ENCODE data around the gene EMILIN1. TPM values are rescaled to one million over a fixed set of nuclear protein-coding genes. Genes with fewer than 3 reads are reported as not detected.

EMILIN1 gene
- total and polyA plus RNA-seq, 2 donors (not counting 1 experiment from before 2014, with no cell fraction given) = 0.24 to 0.52 TPM

GRCh38 chr2:27089111-27089954 lies 10.9 kb downstream of the EMILIN1 start:
- CTCF ChIA-PET = interaction anchor here (0.7 kb wide), 1 partner anchor 374 kb away, joined by 3 read pairs; no protein-coding TSS in a partner anchor
- intact Hi-C loops (cut with micrococcal nuclease) = loop anchor here (5.0 to 10.0 kb wide), 4 partner anchors 127 to 1785 kb away; partner anchors contain the start of genes ASXL2, CENPA and TRMT61B
- H3K9ac ChIP-seq (ENCODE audit: low read length) = no peak overlapping the region

More at GRCh38 chr2:27089111-27089954, 10.9 kb downstream of the EMILIN1 start:
- ATAC-seq (ENCODE audit: low read depth) (no peak), DNase-seq (no peak)
- H3K9me3 Mint-ChIP-seq (ENCODE audit: insufficient read depth) = no peaks in the 10 kb centered on the region
- H3K27ac Mint-ChIP-seq = no peak overlapping the region
- H3K4me3 ChIP-seq (ENCODE audit: control extremely low read depth in 1 of 5, extremely low read depth in 1 of 5, insufficient read depth in 1 of 5, low read depth in 2 of 5, low read length in 4 of 5) = no peak overlapping the region
- no peak overlapping the region for H3K27ac ChIP-seq (ENCODE audit: low read length in 2 of 2)
- no peaks in the 10 kb centered on the region for H3K36me3 ChIP-seq (replicated peaks in 1 of 2; ENCODE audit: control extremely low read depth in 1 of 2, control insufficient read depth in 1 of 2, extremely low read depth in 1 of 2, insufficient read depth in 2 of 2, low read length in 1 of 2)
- H3K79me2 ChIP-seq (ENCODE audit: control insufficient read depth, insufficient read depth, low read length) = peaks cover 4% of the 10 kb centered on the region
- WGBS (ENCODE audit: insufficient coverage) = 96% methylated on average over 14 of the region's 14 CpGs
- TF ChIP-seq EZH2 (IDR thresholded peaks at IDR 0.05; ENCODE audit: borderline replicate concordance, insufficient read depth, low read depth, low read length, poor library complexity, severe bottlenecking) = no peak
- TF ChIP-seq, protein P1, sequence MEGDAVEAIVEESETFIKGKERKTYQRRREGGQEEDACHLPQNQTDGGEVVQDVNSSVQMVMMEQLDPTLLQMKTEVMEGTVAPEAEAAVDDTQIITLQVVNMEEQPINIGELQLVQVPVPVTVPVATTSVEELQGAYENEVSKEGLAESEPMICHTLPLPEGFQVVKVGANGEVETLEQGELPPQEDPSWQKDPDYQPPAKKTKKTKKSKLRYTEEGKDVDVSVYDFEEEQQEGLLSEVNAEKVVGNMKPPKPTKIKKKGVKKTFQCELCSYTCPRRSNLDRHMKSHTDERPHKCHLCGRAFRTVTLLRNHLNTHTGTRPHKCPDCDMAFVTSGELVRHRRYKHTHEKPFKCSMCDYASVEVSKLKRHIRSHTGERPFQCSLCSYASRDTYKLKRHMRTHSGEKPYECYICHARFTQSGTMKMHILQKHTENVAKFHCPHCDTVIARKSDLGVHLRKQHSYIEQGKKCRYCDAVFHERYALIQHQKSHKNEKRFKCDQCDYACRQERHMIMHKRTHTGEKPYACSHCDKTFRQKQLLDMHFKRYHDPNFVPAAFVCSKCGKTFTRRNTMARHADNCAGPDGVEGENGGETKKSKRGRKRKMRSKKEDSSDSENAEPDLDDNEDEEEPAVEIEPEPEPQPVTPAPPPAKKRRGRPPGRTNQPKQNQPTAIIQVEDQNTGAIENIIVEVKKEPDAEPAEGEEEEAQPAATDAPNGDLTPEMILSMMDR (IDR thresholded peaks at IDR 0.05) = no peak
- H2AFZ ChIP-seq (ENCODE audit: insufficient read depth, low read depth, low read length, poor library complexity, severe bottlenecking) = no peak overlapping the region
- no peaks in the 10 kb centered on the region for H4K20me1 ChIP-seq (ENCODE audit: control insufficient read depth, insufficient read depth, low read length, poor library complexity, severe bottlenecking)
- H3K4me2 ChIP-seq (replicated peaks; ENCODE audit: low read depth, low read length, poor library complexity, severe bottlenecking) = no peak overlapping the region
- peaks cover 18% of the 10 kb centered on the region for H3K4me1 Mint-ChIP-seq
- H3K4me3 Mint-ChIP-seq = no peak overlapping the region
- POLR2A ChIA-PET = interaction anchor here (0.6 kb wide), 1 partner anchor 44 kb away, joined by 4 read pairs; no protein-coding TSS in a partner anchor
- no peaks in the 10 kb centered on the region for H3K9me3 ChIP-seq (ENCODE audit: control extremely low read depth in 1 of 3, control insufficient read depth in 2 of 3, insufficient read depth in 1 of 3, low read length in 2 of 3)
- H3K4me1 ChIP-seq (ENCODE audit: control insufficient read depth in 2 of 2, insufficient read depth in 2 of 2, low read length in 2 of 2) = peaks cover 13 to 20% of the 10 kb centered on the region in 2 donors
- no peaks in the 10 kb centered on the region for H3K27me3 ChIP-seq (replicated peaks in 1 of 4; ENCODE audit: control extremely low read depth in 1 of 4, control insufficient read depth in 3 of 4, insufficient read depth in 4 of 4, low read length in 3 of 4)
- no peaks in the 10 kb centered on the region for H3K27me3 Mint-ChIP-seq
